HFFc6 (cell line): ENCODE data around the gene IGSF9B. TPM values are rescaled to one million over a fixed set of nuclear protein-coding genes. Genes with fewer than 3 reads are reported as not detected.

Experiments used
- DNase-seq: peaks from one replicate; pipeline ENCODE4 v3.0.0-alpha.2; 2018
- H3K27ac Mint-ChIP-seq: 2 replicates; pipeline ENCODE4 v1.8.0; 2020; ENCODE audit warnings: mild to moderate bottlenecking, mixed read lengths
- H3K27me3 Mint-ChIP-seq: 2 replicates; pipeline ENCODE4 v1.8.0; 2021; ENCODE audit warnings: mild to moderate bottlenecking, moderate library complexity, mixed read lengths; ENCODE audit not compliant: insufficient read depth
- H3K36me3 Mint-ChIP-seq: 2 replicates; pipeline ENCODE4 v1.8.0; 2021; ENCODE audit warnings: low read depth, mixed read lengths
- H3K4me1 Mint-ChIP-seq: 2 replicates; pipeline ENCODE4 v1.8.0; 2020; ENCODE audit warnings: low read depth, mixed read lengths
- H3K4me3 Mint-ChIP-seq: 2 replicates; pipeline ENCODE4 v1.8.0; 2020; ENCODE audit warnings: mild to moderate bottlenecking, moderate library complexity, mixed read lengths
- H3K9me3 Mint-ChIP-seq: 2 replicates; pipeline ENCODE4 v1.8.0; 2020; ENCODE audit warnings: mild to moderate bottlenecking, mixed read lengths
- CTCF ChIP-seq: fragments of 200-600 bp; sonication (generic); IDR thresholded peaks from 2 replicates; pipeline ENCODE4 v1.5.0; 2021; ENCODE audit warnings: antibody characterized with exemption, mild to moderate bottlenecking
- total RNA-seq, 6 experiments: library from RNA; stranded (reverse); fragmentation: NEBNext Ultra II Directional; extraction: Animal tissue kit (Norgen Biotek cat#: 25700); gene quantifications; 2 replicates in 1 of 6; 3 replicates in 5 of 6; pipeline ENCODE4 v1.2.3, GENCODE V29; 2021

IGSF9B gene
- total RNA-seq, 6 experiments from 2014 or later = not detected

GRCh38 chr11:133974836-133975487 lies 18.2 kb upstream of the IGSF9B start:
- no peak overlapping the region for H3K27ac Mint-ChIP-seq
- H3K36me3 Mint-ChIP-seq = no peaks in the 10 kb centered on the region
- H3K27me3 Mint-ChIP-seq = peaks cover 43% of the 10 kb centered on the region

GRCh38 chr11:133971881-133972280 lies 15.1 kb upstream of the IGSF9B start:
- no peak for DNase-seq
- H3K9me3 Mint-ChIP-seq = no peaks in the 10 kb centered on the region

More at GRCh38 chr11:133974836-133975487, 18.2 kb upstream of the IGSF9B start:
- TF ChIP-seq CTCF = no peak
- no peaks in the 10 kb centered on the region for H3K4me1 Mint-ChIP-seq
- H3K9me3 Mint-ChIP-seq = no peaks in the 10 kb centered on the region
- DNase-seq = no peak
- no peak overlapping the region for H3K4me3 Mint-ChIP-seq

GRCh38 chr11:133969112-133969511 lies 12.3 kb upstream of the IGSF9B start:
- no peak for TF ChIP-seq CTCF
- H3K9me3 Mint-ChIP-seq = no peaks in the 10 kb centered on the region
- no peaks in the 10 kb centered on the region for H3K4me1 Mint-ChIP-seq
- H3K27ac Mint-ChIP-seq = no peak overlapping the region
- peaks cover 30% of the 10 kb centered on the region for H3K27me3 Mint-ChIP-seq
- H3K4me3 Mint-ChIP-seq = no peak overlapping the region
- DNase-seq = no peak
- no peaks in the 10 kb centered on the region for H3K36me3 Mint-ChIP-seq

More at GRCh38 chr11:133971881-133972280, 15.1 kb upstream of the IGSF9B start:
- Mint-ChIP-seq H3K4me3 (no peak overlapping the region), H3K36me3 (no peaks in the 10 kb centered on the region), H3K27me3 (peaks cover 37% of the 10 kb centered on the region), H3K27ac (no peak overlapping the region), H3K4me1 (no peaks in the 10 kb centered on the region)
- TF ChIP-seq CTCF = no peak

- no peak overlapping the region for H3K27ac Mint-ChIP-seq
- peaks cover 32% of the 10 kb centered on the region for H3K27me3 Mint-ChIP-seq
- H3K4me1 Mint-ChIP-seq = no peaks in the 10 kb centered on the region
- DNase-seq = no peak
- no peaks in the 10 kb centered on the region for H3K36me3 Mint-ChIP-seq
- no peaks in the 10 kb centered on the region for H3K9me3 Mint-ChIP-seq
- H3K4me3 Mint-ChIP-seq = no peak overlapping the region
- TF ChIP-seq CTCF = no peak
Measured at GRCh38 chr11:133968300-133968699, 11.5 kb upstream of the IGSF9B start.

GRCh38 chr11:133967599-133968238 lies 11.0 kb upstream of the IGSF9B start:
- TF ChIP-seq CTCF = no peak
- H3K27me3 Mint-ChIP-seq = peaks cover 27% of the 10 kb centered on the region
- H3K9me3 Mint-ChIP-seq = no peaks in the 10 kb centered on the region
- no peaks in the 10 kb centered on the region for H3K36me3 Mint-ChIP-seq
- no peak overlapping the region for H3K27ac Mint-ChIP-seq
- H3K4me3 Mint-ChIP-seq = no peak overlapping the region; the same call in 1 of the 2 replicates
- DNase-seq = no peak
- no peaks in the 10 kb centered on the region for H3K4me1 Mint-ChIP-seq
